H7 (cell line): ENCODE data around the gene FAM174C. TPM values are rescaled to one million over a fixed set of nuclear protein-coding genes. Genes with fewer than 3 reads are reported as not detected.
"Not testable (repeated sequence)": the region's sequence is repeated elsewhere in the genome, so short reads cannot be mapped to it uniquely, and the experiment has no call there.

Experiments
- DNase-seq: peaks from one replicate; pipeline ENCODE4 v3.0.0; 2012
- H3K27me3 ChIP-seq: 2 replicates; pipeline ENCODE4 v1.6.0; 2011; ENCODE audit warnings: mild to moderate bottlenecking, low read length; ENCODE audit not compliant: control insufficient read depth, insufficient read depth
- H3K36me3 ChIP-seq: replicated peaks from 2 replicates; pipeline ENCODE4 v1.5.1; 2011; ENCODE audit warnings: low read length; ENCODE audit not compliant: control insufficient read depth, insufficient read depth
- H3K4me3 ChIP-seq: 2 replicates; pipeline ENCODE4 v1.5.1; 2011; ENCODE audit warnings: low read depth, mild to moderate bottlenecking, control low read depth, low read length, moderate library complexity; ENCODE audit not compliant: insufficient read depth
- total RNA-seq: library from RNA; depleted of rRNA; stranded (reverse); fragments of >200 nt; shearing (Covaris generic); gene quantifications from 2 replicates; pipeline ENCODE4 v1.2.3, GENCODE V29; 2014

The FAM174C gene
- total RNA-seq, 1 experiment from 2014 or later, result 83.1 TPM

DNA sequence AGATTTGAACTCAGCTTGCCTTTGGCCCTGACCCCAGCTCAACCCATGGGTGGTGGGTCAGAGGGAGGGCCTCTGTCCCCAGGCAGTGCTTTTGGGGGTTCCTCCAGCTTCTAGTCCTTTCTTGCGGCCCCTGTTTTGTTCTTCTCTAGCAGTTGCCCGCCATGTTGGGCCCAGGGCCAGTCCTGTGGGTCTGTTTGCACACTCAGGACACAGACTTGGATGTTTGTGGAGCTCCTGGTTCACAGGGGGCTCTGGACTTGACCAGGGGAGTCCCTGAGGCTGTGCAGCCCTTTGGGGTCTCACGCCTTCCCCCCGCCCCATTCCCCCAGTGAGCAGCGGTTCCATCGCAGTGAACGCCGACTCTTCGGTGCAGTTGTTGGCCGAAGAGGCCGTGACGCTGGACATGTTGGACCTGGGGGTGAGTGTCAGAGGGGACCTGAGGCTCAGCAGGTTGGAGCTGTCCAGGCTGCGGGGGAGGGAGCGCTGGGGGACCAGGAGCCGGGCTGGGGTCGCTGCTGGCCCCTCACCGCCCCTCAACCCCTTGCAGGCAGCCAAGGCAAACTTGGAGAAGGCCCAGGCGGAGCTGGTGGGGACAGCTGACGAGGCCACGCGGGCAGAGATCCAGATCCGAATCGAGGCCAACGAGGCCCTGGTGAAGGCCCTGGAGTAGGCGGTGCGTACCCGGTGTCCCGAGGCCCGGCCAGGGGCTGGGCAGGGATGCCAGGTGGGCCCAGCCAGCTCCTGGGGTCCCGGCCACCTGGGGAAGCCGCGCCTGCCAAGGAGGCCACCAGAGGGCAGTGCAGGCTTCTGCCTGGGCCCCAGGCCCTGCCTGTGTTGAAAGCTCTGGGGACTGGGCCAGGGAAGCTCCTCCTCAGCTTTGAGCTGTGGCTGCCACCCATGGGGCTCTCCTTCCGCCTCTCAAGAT is 31.3 kb upstream of the FAM174C start:
- Histone ChIP-seq H3K36me3 (no peaks in the 10 kb centered on the region), H3K27me3 (no peaks in the 10 kb centered on the region), H3K4me3 (no peak overlapping the region)
- peak; percentile 98 for DNase-seq

DNA sequence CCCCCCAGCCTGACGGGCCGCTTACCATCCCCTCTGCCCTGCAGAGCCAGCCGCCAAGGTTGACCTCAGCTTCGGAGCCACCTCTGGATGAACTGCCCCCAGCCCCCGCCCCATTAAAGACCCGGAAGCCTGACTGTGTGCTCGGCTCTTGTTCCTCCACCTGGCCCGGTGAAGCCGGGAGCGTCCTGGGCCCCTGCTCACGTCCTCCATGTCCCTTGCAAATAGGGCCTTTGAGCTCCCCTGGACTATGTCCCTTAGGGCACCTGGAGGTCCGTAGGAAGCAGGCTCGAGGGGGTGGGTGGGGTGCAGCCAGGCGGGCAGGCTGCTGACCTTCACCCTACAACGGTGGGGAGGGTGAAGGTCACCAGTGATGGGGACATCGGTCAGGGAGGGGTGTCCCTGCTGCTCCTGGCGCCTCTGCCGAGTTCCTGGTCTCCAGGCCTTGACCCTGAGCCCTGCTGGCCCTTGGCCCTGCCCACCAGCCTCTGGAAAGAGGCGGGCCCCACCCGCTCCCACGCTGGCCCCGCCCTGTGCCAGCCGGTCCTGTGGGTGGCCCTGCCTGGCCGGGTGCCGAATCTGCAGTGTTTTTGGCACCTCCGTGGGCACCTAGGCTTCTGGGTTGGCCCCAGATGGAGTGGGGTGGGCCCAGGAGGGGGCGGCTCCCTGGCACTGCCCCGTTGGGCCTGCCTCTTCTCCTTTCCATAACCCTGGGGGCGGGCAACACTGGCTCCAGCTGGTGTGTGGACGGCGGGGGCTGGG is 30.5 kb upstream of the FAM174C start:
- H3K4me3 ChIP-seq, result no peak overlapping the region
- DNase-seq, result no peak
- no peaks in the 10 kb centered on the region for H3K27me3 ChIP-seq
- H3K36me3 ChIP-seq, result no peaks in the 10 kb centered on the region

DNA sequence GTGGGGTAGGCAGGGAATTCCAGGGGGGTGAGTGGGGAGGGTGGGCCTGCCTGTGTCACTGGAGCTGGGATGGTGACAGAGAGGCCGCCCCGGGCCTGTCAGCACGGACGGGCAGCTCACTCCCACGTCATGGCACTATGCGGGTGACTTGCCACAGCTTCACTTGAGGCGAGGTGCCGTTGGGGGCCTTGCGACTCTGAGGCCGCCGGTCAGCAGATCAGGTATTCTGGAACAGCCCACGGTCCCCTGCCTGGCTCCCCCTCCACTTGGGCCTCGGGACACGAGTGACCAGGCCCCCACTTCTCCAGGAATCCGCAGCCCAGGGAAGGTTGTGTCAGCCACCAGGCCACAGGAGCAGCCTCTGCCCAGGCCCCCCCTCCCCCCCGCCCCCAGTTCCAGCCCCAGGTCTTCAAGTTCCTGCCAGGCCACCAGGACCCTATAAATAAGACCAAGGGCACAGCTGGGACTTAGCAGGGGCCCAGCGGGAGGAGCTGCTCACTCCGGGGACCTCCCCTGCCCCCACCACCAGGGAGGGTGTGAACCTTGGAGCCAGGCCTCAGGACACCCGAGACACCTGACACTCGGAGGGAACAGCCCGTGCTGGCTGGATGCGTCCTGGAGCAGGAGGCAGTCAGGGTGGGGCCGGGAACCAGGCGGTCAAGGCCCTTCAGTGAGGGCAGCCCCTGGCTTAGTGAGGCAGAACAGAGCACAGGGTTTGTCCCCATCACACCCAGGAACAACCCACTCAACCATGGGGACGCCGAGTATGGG is 29.7 kb upstream of the FAM174C start:
- Histone ChIP-seq H3K27me3 (no peaks in the 10 kb centered on the region), H3K36me3 (no peaks in the 10 kb centered on the region), H3K4me3 (no peak overlapping the region)
- DNase-seq, result no peak

DNA sequence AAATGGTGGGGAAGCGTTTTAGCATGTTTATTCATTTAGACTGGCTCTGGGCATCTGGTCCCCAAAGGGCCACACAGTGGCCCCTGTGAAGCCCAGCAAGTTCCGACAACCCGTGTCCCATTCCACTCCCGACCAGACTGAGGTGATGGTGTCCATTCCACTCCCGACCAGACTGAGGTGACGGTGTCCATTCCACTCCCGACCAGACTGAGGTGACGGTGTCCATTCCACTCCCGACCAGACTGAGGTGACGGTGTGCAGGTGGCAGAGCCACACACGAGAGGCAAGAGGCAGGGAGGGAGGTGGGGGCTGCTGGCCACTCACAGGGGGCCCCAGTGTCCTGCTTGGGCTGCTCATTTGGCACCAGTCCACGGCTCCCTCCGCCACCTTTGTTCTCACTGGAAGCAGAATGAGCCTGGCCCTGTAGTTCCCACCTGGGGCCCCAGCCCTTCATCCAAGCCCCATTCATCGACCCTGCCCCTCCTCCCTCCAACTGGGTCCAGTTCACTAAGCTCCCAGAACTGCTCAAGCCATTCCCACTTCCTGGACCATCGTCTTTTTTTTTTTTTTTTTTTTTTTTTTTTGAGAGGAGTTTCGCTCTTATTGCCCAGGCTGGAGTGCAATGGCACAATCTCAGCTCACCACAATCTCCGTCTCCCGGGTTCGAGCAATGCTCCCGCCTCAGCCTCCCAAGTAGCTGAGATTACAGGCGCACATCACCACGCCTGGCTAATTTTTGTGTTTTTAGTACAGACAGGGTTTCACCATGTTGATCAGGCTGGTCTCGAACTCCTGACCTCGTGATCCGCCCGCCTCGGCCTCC is 28.9 kb upstream of the FAM174C start:
- DNase-seq, H3K36me3 ChIP-seq, H3K27me3 ChIP-seq, H3K4me3 ChIP-seq: not testable (repeated sequence)

DNA sequence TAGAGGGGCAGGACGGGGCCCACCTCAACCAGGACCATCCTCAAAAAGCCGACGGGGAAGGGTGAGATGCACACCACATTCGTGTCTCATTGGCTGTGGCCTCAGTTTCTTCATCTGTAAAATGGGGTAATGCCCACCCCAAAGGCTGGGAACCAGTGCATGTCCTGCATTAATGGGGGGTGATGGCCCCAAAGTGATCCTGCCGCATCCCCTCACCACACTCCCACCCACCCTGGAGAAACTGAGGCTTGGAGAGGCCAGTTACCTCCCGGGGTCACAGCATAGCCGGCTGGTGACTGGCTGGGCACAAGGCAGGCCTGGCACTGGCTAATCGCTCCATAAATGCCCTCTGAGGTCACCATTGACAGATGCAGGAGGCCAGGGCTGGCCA is 27.6 kb upstream of the FAM174C start:
- no peaks in the 10 kb centered on the region; the same call in 1 of the 2 replicates for H3K36me3 ChIP-seq
- no peaks in the 10 kb centered on the region for H3K27me3 ChIP-seq
- H3K4me3 ChIP-seq, result peak overlapping the region; percentile 74
- no peak for DNase-seq

DNA sequence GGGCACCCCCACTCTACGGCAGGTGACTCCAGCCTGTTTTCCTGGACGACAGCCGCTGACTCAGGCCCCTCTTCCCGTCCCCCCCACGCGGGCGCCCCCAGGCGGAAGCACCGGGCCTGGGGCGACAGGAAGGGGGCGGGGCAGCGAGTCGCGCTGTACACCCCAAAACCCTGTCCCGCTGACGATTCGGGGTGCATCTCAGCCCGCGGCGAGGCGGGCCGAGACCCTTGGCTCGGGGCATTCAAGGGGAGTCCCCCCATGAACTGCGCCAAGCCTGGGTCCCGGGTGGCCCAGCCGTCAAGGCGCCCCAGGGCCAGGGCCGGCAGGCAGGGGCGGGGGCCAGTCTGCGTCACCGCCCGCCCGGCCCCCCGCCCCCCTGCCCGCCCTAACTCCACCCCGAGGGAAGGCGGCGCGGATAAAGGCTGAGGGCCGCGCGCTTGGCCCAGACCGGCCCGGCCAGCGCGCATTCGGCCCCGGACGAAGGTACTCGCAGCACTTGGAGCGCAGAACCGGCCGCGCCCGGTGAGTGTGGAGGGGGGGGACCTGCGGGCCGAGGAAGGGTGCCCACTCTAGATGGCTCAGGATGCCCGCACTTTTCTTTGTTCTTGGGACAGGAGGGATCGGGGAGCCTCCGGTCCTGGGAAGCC is 27.1 kb upstream of the FAM174C start, which contains the start of gene MIDN:
TSS of gene MIDN (plus strand) at position 445 of the 647 bp plus-strand sequence. CDS start 1,714 bp downstream, outside the sequence.
- no peaks in the 10 kb centered on the region; the same call in 1 of the 2 replicates for H3K36me3 ChIP-seq
- H3K4me3 ChIP-seq, result peak within 1 kb of the TSS; percentile 74
- peak; percentile 98 for DNase-seq
- H3K27me3 ChIP-seq, result no peaks in the 10 kb centered on the region

DNA sequence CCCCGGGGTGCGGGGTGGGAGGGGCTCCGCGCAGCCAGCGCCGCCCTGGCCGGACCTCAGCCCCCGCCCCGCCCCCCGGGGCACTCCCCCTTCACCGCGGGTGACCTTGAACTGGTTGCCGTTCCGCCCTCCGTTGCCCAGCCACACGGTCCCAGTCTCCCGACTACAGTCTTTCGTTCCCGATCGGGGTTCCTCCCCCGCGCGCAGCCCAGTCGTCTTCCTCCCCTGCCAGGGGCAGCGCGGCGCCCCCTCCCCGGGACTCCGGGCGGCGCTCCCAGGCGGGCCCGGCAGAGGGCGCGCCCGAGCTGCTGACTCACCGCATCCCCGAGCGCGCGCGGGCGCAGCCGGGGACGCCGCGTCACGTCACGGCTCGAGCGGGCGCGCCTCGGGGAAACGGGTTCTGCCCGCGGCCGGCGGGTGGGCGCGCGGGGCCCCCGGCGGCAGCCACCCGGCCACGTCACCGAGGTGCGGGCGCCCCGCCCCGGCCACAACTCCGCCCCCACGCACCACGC is 26.5 kb upstream of the FAM174C start:
- H3K36me3 ChIP-seq, result no peaks in the 10 kb centered on the region; the same call in 1 of the 2 replicates
- H3K4me3 ChIP-seq, result peak overlapping the region; percentile 74
- peak; percentile 97 for DNase-seq
- H3K27me3 ChIP-seq, result no peaks in the 10 kb centered on the region

DNA sequence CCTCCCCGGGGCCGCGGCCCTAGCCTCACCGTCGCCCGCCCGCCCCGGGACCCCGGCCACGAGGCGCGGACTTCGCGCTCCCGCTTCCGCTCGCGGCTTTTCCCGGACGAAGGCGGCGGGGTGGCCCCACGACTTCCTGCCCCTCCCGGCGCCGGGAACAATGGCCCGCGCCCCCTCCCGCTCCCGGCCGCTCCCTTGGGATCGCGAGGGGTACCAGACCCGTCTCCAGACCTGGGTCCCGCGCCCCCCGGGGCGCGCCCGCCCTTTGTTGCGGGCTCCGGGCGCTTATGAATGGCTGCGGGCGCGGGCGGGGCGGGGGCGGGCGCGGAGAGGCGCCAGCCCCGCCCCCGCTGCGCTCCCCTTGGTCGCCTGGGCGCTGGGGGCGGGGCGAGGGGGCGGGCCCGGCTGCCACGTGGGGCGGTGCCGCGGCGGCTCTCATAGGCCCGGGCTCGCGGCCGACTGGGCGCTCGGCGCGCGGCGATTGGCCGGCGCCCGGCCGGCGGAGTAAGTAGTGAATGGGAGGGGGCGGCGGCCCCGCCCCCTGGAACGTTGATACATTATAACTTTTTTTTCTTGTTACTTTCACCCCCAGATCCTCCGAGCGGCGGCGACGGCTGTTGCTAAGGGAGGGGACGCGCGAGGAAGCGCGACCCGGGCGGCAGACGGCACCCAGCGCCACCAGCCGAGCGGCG is 25.9 kb upstream of the FAM174C start:
- peaks cover 1% of the 10 kb centered on the region for H3K36me3 ChIP-seq
- H3K4me3 ChIP-seq, result peak overlapping the region; percentile 93
- DNase-seq, result peak; percentile 99
- no peaks in the 10 kb centered on the region for H3K27me3 ChIP-seq

DNA sequence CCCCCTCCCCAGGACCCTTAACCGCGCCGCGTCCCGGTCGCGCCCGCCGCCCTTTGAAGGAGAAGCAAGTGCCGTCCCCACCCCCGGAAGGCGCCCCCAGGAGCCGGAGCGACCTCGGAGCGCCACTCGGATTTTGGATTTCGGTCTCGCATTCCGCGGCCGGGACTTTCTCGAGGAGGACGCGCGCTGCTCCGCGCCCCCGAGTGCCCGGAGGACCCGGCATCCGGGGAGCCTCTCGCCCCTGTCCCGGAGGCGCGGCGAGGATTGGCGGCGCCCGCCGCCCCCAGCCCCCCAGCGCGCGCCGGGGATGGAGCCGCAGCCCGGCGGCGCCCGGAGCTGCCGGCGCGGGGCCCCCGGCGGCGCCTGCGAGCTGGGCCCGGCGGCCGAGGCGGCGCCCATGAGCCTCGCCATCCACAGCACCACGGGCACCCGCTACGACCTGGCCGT is 25.3 kb upstream of the FAM174C start:
- peak overlapping the region; percentile 93 for H3K4me3 ChIP-seq
- H3K27me3 ChIP-seq, result no peaks in the 10 kb centered on the region
- peaks cover 6% of the 10 kb centered on the region for H3K36me3 ChIP-seq
- peak; percentile 74 for DNase-seq

DNA sequence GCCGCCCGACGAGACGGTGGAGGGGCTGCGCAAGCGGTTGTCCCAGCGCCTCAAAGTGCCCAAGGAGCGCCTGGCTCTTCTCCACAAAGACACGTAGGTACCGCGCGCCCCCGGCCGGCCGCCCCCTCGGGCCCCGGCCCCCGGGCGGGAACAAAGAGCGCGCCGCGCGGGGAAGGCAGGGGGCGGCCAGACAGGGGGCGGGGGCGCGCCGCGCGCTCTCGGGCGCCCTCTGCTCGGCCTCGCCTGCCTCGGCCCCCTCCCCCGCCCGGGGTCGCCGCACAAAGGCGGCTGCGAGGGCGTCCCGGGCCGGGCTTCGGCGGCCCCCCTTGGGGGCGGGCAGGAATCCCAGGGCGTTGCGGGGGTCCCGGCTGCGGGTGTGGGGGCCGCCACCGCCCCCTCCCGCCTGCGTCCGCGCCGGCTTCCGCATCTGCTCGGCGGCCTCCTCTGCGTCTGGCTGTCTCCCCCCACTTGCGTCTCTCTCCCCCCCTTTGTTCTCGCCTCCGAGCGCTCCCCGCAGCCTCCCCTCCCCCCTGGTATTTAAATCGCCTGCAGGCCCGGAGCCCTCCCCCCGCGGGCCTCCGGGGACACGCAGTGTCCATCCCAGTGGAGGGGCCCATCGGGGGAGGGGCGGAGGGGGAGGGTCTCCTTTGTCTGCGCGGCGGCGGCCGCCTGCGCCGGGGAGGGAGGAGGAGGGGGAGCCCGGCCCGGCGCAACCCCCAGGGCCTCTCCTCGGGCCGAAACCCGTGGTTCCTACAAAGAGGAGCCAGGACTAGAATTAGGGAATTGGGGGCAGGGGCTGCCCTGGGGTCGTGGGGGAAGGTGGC is 24.7 kb upstream of the FAM174C start:
- Histone ChIP-seq H3K36me3 (peaks cover 10% of the 10 kb centered on the region), H3K27me3 (no peaks in the 10 kb centered on the region), H3K4me3 (peak overlapping the region; percentile 93)
- peak; percentile 96 for DNase-seq

DNA sequence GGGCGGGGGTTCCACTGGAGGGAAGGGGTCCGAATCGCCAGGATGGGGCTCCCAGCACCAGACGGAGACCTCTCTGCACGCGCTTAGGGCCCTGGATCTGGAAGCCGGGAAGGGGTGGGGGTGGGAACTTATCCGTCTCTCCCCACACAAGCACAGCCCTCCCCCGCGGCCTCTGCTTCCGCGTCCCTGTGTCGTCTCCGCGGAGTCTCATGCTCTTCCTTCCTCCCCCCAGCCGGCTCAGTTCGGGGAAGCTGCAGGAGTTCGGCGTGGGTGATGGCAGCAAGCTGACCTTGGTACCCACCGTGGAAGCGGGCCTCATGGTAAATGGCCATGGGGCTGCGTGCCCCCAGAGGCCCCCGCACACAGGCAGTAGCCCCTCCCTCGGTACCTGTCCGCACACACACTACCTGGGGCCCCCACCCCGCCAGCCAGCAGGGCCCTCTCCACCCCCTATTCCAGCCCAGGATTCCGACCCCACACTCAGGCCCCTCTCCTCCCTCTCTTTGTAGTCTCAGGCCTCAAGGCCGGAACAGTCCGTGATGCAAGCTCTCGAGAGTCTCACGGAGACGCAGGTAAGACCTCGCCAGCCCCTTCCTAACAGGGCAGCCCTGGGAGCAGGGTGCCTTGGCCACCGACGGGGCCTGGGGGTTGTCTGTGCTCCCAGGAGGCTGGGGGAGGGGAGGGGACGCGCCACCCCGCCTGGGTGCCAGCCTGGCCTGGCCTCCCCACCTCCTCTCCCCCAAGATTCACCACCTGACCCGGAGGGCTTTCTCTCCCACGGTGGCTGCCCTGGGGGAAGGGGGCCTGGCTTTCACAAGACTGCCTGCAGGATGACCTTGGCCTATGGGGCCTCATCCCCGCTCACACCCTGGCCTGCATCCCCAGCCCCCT is 23.8 kb upstream of the FAM174C start:
- no peaks in the 10 kb centered on the region for H3K27me3 ChIP-seq
- peak overlapping the region; percentile 93 for H3K4me3 ChIP-seq
- H3K36me3 ChIP-seq, result peaks cover 15% of the 10 kb centered on the region
- DNase-seq, result peak; percentile 82
